Activated naive CD8-positive, alpha-beta T cell treated with anti-CD3 and anti-CD28 coated beads, Interleukin-2, amount 50 U/mL, for 24 hours (primary cell): ENCODE results near the gene LY9.

Source experiments
- ATAC-seq: fragments of 150-1000 bp; cut with Tn5 transposase; one replicate; pipeline ENCODE4 v1.10.0; 2021
- DNase-seq: peaks from one replicate; pipeline ENCODE4 v3.0.0; 2021
- H3K27ac Mint-ChIP-seq: one replicate; pipeline ENCODE4 v1.8.0; 2021; ENCODE audit warnings: mild to moderate bottlenecking, mixed read lengths
- H3K27me3 Mint-ChIP-seq: one replicate; pipeline ENCODE4 v1.8.0; 2021; ENCODE audit warnings: mixed read lengths
- H3K36me3 Mint-ChIP-seq: one replicate; pipeline ENCODE4 v1.8.0; 2021; ENCODE audit warnings: low read depth, mixed read lengths
- H3K4me1 Mint-ChIP-seq: one replicate; pipeline ENCODE4 v1.8.0; 2021; ENCODE audit warnings: mixed read lengths
- H3K4me3 Mint-ChIP-seq: one replicate; pipeline ENCODE4 v1.8.0; 2021; ENCODE audit warnings: mild to moderate bottlenecking, moderate library complexity, mixed read lengths
- H3K9me3 Mint-ChIP-seq: one replicate; pipeline ENCODE4 v1.8.0; 2021; ENCODE audit warnings: mixed read lengths

The LY9 gene

DNA sequence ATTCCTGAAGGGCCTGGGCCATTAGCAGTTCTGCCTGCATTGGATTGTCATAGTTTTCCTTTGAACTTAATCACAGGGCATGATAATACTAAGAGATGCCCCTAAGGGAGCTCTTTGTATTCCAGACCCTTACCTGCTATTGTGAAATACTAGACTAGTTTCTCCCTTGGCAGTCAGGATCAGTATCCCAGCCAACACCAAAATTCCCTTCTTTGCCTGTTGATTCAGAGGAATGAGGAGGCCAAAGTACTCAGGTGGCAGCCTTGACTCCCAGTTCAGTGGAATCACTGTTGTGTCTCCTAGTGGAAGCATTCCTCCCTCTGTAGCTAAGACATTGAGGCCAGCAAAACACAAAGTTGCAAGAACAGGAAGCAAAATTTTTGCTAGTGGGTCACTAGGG is 36.2 kb upstream of the LY9 start:
- Mint-ChIP-seq H3K4me3 (no peak overlapping the region), H3K9me3 (peaks cover 16% of the 10 kb centered on the region), H3K27ac (no peak overlapping the region), H3K4me1 (peaks cover 61% of the 10 kb centered on the region), H3K36me3 (peaks cover 13% of the 10 kb centered on the region), H3K27me3 (no peaks in the 10 kb centered on the region)
- ATAC-seq: no peak
- no peak for DNase-seq

- no peaks in the 10 kb centered on the region for H3K27me3 Mint-ChIP-seq
- no peak for DNase-seq
- H3K9me3 Mint-ChIP-seq: peaks cover 22% of the 10 kb centered on the region
- H3K36me3 Mint-ChIP-seq: peaks cover 16% of the 10 kb centered on the region
- H3K4me3 Mint-ChIP-seq: no peak overlapping the region
- peaks cover 58% of the 10 kb centered on the region for H3K4me1 Mint-ChIP-seq
- H3K27ac Mint-ChIP-seq: no peak overlapping the region
- no peak for ATAC-seq
Measured at GRCh38 chr1:160761046-160761445, 34.9 kb upstream of the LY9 start.

DNA sequence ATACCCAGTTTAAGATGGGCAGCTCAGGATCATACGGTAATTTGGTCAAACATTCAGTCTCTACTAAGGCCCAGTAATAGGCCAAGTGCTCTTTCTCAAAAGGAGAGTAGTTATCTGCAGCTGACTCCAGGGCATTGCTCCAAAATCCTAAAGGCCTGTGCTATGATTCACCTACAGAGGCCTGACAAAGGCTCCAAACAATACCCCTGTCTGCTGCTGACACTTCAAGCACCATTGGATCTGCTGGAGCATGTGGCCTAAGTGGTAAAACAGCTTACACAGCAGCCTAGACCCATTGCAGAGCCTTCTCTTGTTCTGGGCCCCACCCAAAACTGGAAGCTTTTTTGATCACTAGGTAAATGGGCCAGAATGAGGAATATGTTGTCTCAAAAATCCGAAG is 34.1 kb upstream of the LY9 start:
- Mint-ChIP-seq H3K4me1 (peaks cover 58% of the 10 kb centered on the region), H3K4me3 (no peak overlapping the region)

GRCh38 chr1:160763993-160764392 is 32.0 kb upstream of the LY9 start:
- Mint-ChIP-seq H3K4me3 (no peak overlapping the region), H3K36me3 (peaks cover 13% of the 10 kb centered on the region), H3K27ac (no peak overlapping the region), H3K27me3 (no peaks in the 10 kb centered on the region), H3K4me1 (peaks cover 64% of the 10 kb centered on the region), H3K9me3 (peaks cover 14% of the 10 kb centered on the region)
- DNase-seq (no peak), ATAC-seq (no peak)

More for the DNA sequence above, 34.1 kb upstream of the LY9 start:
- Mint-ChIP-seq H3K36me3 (peaks cover 15% of the 10 kb centered on the region), H3K27ac (no peak overlapping the region), H3K27me3 (no peaks in the 10 kb centered on the region), H3K9me3 (peaks cover 17% of the 10 kb centered on the region)
- no peak for ATAC-seq
- DNase-seq: no peak

DNA sequence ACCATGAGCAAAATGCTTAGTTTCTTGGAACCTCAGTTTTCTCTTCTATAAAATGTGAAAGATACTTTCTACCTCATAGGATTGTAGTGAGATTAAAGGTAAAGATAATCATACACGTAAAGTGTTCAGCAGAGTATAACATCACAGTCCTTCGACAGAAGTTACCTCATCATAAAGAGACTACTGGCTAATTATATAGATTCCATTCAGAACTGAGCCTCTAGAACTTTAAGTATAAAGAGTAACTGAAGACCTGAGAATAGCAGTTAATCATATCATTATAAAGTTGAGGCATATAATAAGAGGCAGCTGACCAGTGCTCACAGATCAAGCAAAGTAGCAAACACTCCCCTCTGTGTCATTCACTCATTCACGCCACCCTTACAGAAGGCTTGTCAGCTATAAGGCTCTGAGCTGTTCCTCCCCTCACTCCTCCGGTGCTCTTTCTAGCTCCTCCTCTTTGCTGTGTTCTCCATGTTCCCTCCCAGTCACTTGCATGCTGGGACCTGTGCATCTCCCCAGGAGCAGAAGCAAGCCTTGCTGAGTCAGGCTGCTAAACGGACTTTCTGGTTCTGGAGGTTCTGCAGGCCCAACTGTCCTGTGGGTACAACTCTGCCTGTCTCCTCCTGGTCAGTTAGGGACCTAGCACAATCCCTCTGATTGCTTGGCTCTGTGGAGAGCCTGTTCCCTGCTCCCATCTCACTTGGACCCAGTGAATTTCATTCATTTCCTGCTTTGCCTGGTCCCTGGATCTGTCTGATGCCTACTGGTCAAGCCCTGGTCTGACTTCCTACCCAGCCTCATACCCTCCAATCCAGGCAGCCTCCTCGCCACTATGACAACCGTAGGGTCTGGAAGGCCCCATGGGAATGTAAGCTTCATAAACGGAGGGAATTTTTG is 28.3 kb upstream of the LY9 start:
- H3K9me3 Mint-ChIP-seq: peaks cover 6% of the 10 kb centered on the region
- H3K27me3 Mint-ChIP-seq: no peaks in the 10 kb centered on the region
- peak overlapping the region; percentile 82 for H3K4me3 Mint-ChIP-seq
- DNase-seq (peak; percentile 50), ATAC-seq (peak; percentile 90)
- peaks cover 7% of the 10 kb centered on the region for H3K36me3 Mint-ChIP-seq
- peaks cover 67% of the 10 kb centered on the region for H3K4me1 Mint-ChIP-seq
- peak overlapping the region; percentile 96 for H3K27ac Mint-ChIP-seq

- Mint-ChIP-seq H3K4me3 (peak overlapping the region; percentile 82), H3K27me3 (no peaks in the 10 kb centered on the region), H3K4me1 (peaks cover 72% of the 10 kb centered on the region), H3K27ac (peak overlapping the region; percentile 96), H3K36me3 (peaks cover 7% of the 10 kb centered on the region), H3K9me3 (peaks cover 6% of the 10 kb centered on the region)
- ATAC-seq (peak; percentile 71), DNase-seq (peak; percentile 87)
Measured at GRCh38 chr1:160768295-160768657, 27.7 kb upstream of the LY9 start.

GRCh38 chr1:160772331-160772730 is 23.6 kb upstream of the LY9 start:
- Mint-ChIP-seq H3K36me3 (peaks cover 2% of the 10 kb centered on the region), H3K9me3 (no peaks in the 10 kb centered on the region), H3K4me3 (no peak overlapping the region), H3K4me1 (peaks cover 81% of the 10 kb centered on the region), H3K27me3 (no peaks in the 10 kb centered on the region), H3K27ac (peak overlapping the region; percentile 70)
- DNase-seq (no peak), ATAC-seq (no peak)

DNA sequence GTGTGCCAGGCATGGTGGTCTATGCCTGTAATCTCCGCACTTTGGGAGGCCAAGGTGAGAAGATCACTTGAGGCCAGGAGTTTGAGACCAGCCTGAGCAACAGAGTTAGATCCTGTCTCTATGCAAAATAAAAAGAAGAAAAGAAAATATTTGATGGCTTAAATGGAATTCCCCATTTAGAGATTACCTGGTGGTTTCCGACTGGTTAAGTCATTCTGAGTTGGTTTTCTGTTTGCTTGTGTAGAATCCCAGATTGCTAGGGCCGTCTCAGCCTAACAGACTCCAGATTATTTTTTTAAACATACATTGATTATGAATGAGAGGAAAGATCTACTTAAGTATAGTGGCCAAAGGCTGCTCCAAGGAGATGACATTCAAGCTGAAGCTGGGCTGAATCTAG is 22.9 kb upstream of the LY9 start:
- DNase-seq (no peak), ATAC-seq (no peak)
- Mint-ChIP-seq H3K36me3 (peaks cover 2% of the 10 kb centered on the region), H3K4me3 (peak overlapping the region; percentile 5), H3K9me3 (no peaks in the 10 kb centered on the region), H3K4me1 (peaks cover 78% of the 10 kb centered on the region), H3K27me3 (no peaks in the 10 kb centered on the region), H3K27ac (peak overlapping the region; percentile 47)

DNA sequence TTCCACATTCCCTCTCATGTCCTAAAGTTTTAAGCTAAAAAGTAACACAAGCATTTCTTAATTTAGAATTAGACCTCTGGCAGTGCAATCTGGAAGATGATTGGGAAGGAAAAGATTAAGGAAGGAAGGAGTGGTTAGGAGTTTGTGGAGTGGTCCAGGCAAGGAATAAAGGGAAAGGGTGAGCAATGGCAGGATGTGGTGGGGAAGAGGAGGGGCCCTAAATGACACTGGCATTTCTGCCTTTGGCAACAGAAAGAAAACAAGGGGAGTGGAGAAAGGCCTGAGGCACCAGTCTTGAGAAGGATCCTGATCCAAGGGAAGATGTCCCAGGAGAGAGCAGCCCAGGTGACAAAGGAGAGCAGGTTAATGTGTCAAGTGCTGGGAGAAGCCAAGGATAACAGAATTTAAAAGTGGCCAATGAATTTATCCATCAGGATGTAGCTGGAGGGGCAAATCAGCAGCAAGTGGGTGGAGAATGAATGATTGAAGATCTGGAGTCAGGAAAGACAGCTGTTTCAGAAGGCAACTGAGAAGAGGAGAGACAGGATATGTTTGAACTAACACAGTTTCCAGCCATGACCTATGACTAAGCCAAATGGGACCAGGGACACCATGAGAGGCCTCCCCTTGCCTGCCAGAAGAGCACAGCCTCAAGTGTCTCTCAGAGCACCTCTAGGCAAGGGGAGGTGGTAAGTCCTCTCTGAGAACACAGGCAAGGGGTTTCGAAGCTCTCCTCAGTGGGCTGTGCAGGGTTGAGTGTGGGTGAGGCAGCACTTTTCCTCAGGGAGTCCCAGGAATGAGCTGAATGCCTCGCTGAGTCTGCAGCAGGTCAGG is 20.9 kb upstream of the LY9 start:
- ATAC-seq: peak; percentile 88
- peaks cover 2% of the 10 kb centered on the region for H3K36me3 Mint-ChIP-seq
- DNase-seq: peak; percentile 52
- no peaks in the 10 kb centered on the region for H3K9me3 Mint-ChIP-seq
- H3K27ac Mint-ChIP-seq: peak overlapping the region; percentile 81
- peaks cover 65% of the 10 kb centered on the region for H3K4me1 Mint-ChIP-seq
- H3K4me3 Mint-ChIP-seq: peak overlapping the region; percentile 56
- no peaks in the 10 kb centered on the region for H3K27me3 Mint-ChIP-seq

DNA sequence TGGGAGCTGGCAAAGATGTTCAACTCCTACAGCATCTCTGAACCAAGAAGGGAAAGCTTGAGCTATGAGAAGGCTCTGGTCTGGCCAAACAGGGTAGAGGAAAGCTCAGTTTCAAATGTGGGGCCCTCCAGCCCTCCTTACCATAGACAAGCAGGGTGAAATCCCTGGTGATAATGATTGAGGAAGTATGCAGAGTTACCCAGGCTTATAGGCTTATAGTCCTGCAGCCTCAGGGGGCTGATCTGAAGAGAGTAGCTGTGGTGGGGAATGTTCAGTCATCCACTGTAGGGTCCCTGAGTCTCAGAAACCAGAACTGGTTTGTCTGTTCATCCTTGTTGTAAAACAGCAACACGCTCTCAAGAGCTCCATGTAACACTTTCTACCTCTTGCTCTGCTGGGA is 19.8 kb upstream of the LY9 start:
- peak overlapping the region; percentile 81 for H3K27ac Mint-ChIP-seq
- peak; percentile 84 for ATAC-seq
- H3K36me3 Mint-ChIP-seq: peaks cover 2% of the 10 kb centered on the region
- H3K27me3 Mint-ChIP-seq: no peaks in the 10 kb centered on the region
- H3K9me3 Mint-ChIP-seq: no peaks in the 10 kb centered on the region
- H3K4me3 Mint-ChIP-seq: peak overlapping the region; percentile 56
- peaks cover 58% of the 10 kb centered on the region for H3K4me1 Mint-ChIP-seq
- DNase-seq: no peak

GRCh38 chr1:160777486-160778089 is 18.4 kb upstream of the LY9 start:
- peak; percentile 44 for DNase-seq
- Mint-ChIP-seq H3K27ac (no peak overlapping the region), H3K36me3 (peaks cover 2% of the 10 kb centered on the region), H3K4me3 (no peak overlapping the region), H3K4me1 (peaks cover 61% of the 10 kb centered on the region), H3K27me3 (no peaks in the 10 kb centered on the region), H3K9me3 (no peaks in the 10 kb centered on the region)
- no peak for ATAC-seq

DNA sequence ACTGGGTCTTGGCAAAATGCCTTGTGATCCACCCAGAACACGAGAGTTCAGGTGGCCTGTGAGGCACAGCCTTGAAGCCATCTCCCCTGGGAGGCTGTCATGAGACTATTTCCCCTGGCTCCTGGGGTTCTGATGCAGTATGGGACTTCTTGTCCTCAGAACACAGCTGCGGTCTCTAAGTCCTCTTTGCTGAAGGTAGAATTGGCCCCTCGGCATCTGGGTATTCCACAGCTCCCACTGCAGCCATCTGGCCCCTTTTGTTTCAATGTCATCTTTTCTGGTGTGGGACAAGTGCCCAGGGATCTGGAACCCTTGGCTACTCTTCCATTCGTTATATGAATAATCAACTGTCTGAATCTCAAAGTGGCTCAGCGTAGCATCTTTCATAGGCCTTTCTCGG is 17.0 kb upstream of the LY9 start:
- peaks cover 56% of the 10 kb centered on the region for H3K4me1 Mint-ChIP-seq
- H3K4me3 Mint-ChIP-seq: no peak overlapping the region

DNA sequence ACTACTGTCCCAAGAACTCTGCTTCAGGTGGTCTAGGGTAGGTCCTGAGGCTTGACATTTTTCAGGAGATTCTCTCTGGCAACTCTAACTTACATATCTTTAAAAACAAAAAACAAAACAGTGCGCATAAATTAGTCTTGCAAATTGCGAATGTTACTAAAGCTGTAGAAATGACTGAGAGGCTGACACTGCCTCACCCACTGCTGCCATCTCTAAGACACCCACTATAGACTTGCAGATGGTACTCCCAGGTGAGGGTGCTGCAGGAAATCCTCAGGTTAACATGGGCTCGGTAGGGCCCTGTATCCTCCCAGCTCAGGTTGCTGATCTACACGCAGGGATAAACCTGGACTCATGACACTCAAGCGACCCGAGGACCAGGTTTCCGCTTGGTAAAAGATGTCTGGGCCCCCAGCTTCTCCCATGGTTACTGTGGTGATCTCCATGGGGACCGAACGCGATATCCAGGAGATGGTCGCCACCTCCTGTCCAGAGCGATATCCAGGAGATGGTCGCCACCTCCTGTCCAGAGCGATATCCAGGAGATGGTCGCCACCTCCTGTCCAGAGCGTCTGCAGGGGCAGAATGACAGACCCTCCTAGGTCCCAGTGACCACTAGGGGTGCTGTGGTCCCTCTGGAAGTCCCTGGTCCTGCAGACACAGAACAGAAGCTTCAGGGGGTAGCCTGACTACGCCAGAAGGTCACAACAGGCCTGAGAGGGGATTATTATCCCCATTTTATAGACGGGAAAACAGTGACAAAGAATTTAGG is 16.2 kb upstream of the LY9 start:
- H3K4me1 Mint-ChIP-seq: peaks cover 51% of the 10 kb centered on the region
- ATAC-seq (no peak), DNase-seq (peak; percentile 75)
- no peak overlapping the region for H3K4me3 Mint-ChIP-seq
- H3K27me3 Mint-ChIP-seq: no peaks in the 10 kb centered on the region
- peaks cover under 1% of the 10 kb centered on the region for H3K36me3 Mint-ChIP-seq
- H3K27ac Mint-ChIP-seq: no peak overlapping the region
- no peaks in the 10 kb centered on the region for H3K9me3 Mint-ChIP-seq

More for the DNA sequence above, 17.0 kb upstream of the LY9 start:
- Mint-ChIP-seq H3K36me3 (peaks cover 2% of the 10 kb centered on the region), H3K9me3 (no peaks in the 10 kb centered on the region), H3K27me3 (no peaks in the 10 kb centered on the region), H3K27ac (no peak overlapping the region)
- ATAC-seq (no peak), DNase-seq (no peak)

DNA sequence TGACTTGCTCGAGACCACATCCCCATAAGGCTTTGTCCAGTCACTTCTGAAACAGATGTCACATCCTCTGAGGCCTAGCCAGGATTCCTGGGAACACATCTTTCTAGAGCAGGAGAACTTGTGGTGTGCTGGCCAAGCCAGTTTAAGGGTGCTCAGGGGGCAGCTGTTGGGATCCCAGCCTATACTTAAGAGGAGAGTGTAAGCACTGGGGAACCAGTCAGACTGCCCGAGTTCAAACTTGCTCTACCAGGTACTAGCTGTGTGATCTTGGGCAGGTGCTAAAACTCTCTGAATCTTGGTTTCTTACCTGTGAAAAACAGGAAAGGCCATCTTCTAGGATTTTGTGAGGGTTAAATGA is 15.6 kb upstream of the LY9 start:
- no peaks in the 10 kb centered on the region for H3K9me3 Mint-ChIP-seq
- no peaks in the 10 kb centered on the region for H3K27me3 Mint-ChIP-seq
- H3K36me3 Mint-ChIP-seq: no peaks in the 10 kb centered on the region
- no peak overlapping the region for H3K4me3 Mint-ChIP-seq
- peaks cover 45% of the 10 kb centered on the region for H3K4me1 Mint-ChIP-seq
- no peak overlapping the region for H3K27ac Mint-ChIP-seq
- DNase-seq (no peak), ATAC-seq (no peak)
